HFF-Myc (cell line): ENCODE results near the gene LCE1E.

Experiments
- DNase-seq: peaks from one replicate; pipeline ENCODE4 v3.0.0-alpha.2; 2011; ENCODE audit warnings: low read depth; ENCODE audit errors: extremely low read depth
- H3K4me3 ChIP-seq: replicated peaks from 2 replicates; pipeline ENCODE4 v1.5.1; 2011; ENCODE audit warnings: low read depth, mild to moderate bottlenecking, control low read depth, low read length
- TF ChIP-seq, protein P1 (sequence below): IDR thresholded peaks from 2 replicates; pipeline ENCODE4 v1.5.1; 2012; ENCODE audit warnings: mild to moderate bottlenecking, low read depth, low read length, control low read depth; ENCODE audit errors: missing control alignments

The LCE1E gene

DNA sequence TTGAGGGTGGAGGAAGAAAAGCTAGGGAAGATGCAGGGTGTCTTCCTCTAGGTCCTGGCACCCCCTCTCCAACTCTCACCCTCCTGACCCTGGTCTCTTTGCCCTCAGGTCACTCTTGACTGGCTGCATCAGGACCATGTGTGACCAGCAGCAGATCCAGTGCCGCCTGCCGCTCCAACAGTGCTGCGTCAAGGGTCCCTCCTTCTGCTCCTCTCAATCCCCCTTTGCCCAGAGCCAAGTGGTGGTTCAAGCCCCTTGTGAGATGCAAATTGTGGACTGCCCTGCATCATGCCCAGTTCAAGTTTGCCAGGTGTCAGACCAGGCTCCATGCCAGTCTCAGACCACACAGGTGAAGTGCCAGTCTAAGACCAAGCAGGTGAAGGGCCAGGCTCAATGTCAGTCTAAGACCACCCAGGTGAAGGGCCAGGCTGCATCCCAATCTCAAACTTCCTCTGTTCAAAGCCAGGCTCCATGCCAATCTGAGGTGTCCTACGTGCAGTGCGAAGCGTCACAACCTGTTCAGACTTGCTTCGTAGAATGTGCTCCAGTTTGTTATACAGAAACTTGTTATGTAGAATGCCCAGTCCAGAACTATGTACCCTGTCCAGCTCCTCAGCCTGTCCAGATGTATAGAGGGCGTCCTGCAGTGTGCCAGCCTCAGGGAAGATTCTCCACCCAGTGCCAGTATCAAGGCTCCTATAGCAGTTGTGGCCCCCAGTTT is 26.4 kb upstream of the LCE1E start:
- TF ChIP-seq, protein P1, sequence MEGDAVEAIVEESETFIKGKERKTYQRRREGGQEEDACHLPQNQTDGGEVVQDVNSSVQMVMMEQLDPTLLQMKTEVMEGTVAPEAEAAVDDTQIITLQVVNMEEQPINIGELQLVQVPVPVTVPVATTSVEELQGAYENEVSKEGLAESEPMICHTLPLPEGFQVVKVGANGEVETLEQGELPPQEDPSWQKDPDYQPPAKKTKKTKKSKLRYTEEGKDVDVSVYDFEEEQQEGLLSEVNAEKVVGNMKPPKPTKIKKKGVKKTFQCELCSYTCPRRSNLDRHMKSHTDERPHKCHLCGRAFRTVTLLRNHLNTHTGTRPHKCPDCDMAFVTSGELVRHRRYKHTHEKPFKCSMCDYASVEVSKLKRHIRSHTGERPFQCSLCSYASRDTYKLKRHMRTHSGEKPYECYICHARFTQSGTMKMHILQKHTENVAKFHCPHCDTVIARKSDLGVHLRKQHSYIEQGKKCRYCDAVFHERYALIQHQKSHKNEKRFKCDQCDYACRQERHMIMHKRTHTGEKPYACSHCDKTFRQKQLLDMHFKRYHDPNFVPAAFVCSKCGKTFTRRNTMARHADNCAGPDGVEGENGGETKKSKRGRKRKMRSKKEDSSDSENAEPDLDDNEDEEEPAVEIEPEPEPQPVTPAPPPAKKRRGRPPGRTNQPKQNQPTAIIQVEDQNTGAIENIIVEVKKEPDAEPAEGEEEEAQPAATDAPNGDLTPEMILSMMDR: no peak
- DNase-seq: no peak
- H3K4me3 ChIP-seq: no peak overlapping the region

DNA sequence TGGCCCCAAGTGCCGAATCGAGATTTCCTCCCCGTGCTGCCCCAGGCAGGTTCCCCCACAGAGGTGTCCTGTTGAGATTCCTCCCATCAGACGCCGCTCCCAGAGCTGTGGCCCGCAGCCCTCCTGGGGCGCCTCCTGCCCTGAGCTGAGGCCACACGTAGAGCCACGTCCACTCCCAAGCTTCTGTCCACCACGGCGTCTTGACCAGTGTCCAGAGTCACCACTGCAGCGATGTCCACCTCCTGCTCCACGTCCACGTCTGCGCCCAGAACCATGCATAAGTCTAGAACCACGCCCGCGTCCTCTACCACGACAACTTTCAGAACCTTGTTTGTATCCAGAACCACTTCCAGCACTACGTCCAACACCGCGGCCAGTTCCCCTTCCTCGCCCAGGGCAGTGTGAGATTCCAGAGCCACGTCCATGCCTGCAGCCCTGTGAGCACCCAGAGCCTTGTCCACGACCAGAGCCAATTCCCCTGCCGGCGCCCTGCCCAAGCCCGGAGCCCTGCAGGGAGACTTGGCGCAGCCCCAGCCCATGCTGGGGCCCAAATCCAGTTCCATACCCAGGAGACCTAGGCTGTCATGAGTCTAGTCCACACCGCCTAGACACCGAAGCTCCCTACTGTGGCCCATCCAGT is 25.4 kb upstream of the LCE1E start:
- H3K4me3 ChIP-seq: no peak overlapping the region
- no peak for DNase-seq
- TF ChIP-seq, protein P1: no peak

DNA sequence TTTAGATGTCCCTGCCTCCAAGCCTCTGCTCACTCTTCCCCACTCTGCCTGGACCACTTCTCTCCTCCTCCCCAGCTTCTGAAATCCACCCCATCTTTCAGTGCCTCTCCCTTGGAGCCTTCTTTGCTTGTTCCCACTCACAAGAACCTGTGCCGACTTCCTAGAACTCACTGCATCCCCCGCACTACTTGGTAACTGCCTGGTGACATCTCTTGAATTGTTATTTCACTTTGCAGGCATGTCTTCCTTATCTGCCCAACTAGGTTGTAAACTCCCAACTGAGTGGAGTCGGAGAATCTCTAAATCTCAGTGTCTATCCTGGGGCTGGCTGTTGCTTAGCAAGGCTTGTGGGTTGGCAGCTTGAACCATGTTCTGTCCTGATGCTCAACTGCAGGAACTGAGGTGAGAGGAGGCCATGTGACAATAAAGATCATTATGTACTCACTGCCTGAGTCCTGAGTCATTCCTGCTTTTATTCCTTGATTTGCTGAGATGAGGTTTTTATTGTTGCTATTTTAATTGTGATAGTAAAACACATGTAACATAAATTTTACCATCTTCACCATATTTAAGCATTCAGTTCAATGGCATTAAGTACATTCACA is 24.3 kb upstream of the LCE1E start:
- no peak overlapping the region for H3K4me3 ChIP-seq
- TF ChIP-seq, protein P1: no peak
- DNase-seq: no peak

DNA sequence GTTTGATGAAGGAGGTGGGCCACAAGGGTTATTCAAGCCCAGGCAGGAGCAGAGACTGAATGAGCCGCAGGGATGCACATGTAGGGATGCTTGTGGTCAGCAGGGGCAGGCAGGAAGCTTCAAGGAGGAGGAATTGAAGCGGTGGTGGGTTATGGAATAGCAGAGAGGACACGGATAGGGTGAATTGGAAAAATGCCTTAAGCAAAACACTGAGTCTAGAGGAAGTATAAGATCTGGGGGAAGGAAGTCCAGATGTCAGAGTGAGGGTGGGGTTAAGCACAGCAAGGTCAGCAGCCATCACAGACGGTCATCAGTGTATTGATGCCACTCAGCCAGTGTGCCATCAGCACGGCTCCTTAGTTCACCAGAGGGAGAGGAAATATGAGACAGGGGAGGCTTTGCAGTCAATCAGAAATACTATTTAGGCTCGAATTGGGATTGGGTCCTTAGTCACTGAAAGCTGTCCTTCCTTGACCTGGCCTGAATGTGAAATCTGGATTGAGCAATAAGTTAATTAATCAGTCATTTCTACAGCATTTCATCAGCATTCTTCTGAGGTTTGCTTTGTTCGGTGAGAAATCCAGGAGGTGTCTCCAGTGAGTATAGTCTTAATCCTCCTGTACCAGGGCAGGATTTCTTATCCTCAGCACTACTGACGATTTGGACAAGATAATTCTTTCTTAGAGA is 17.1 kb upstream of the LCE1E start:
- TF ChIP-seq, protein P1: no peak
- DNase-seq: no peak
- H3K4me3 ChIP-seq: no peak overlapping the region

DNA sequence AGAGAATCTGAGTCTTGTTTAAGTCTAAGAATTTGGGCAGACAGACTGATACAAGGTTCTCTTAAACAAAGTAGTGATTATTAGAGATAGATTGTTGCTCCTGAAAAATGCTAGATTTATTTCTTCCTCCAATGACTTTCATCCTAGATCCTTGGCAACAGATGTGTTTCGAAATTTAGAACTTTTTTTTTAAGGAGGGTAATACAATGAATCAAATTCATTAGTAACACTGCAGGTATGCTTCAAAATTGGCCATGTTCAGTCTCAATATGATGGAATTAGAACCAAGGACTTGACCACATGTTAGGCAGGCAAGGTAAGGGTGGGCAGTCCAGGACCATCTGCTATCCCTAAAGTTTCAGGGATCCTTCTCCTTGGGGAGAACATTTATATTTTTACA is 15.6 kb upstream of the LCE1E start:
- TF ChIP-seq, protein P1: no peak
- DNase-seq: no peak
- no peak overlapping the region for H3K4me3 ChIP-seq

DNA sequence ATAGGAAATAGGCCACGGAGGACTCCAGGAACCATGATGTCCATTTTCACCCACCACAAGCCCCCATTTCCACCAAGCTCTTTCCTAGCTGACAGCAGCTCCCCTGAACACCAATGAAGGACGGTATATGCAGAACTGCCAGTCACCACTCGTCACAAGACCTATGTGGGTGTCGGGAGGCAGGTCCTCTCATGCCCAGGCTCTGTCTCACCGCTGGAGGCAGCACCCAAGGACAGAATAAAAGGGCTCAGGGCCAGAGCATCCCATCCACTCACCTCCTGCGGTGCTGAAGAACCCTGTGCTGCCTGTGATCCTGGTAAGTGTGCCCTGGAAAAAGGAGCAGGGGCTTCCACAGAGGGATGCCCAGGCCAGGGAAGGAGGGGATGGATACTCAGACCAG is 11.2 kb upstream of the LCE1E start, which contains the start of gene LCE1F:
Gene LCE1F, plus strand, starts transcription at position 266 of the 400 bp plus-strand sequence. CDS start 1,232 bp downstream, outside the sequence.
- no peak for DNase-seq
- no peak within 1 kb of the TSS for H3K4me3 ChIP-seq
- TF ChIP-seq, protein P1: no peak
